GM19193 (cell line): Measurements from ENCODE around the gene CTAGE6.
"Not testable (repeated sequence)": the region's sequence is repeated elsewhere in the genome, so short reads cannot be mapped to it uniquely, and the experiment has no call there.

ENCODE experiments used
- POLR2A ChIP-seq: IDR thresholded peaks from 4 replicates; pipeline ENCODE4 v1.6.1; 2011; ENCODE audit not compliant: insufficient read depth, insufficient read length; ENCODE audit errors: extremely low read depth

Gene CTAGE6

GRCh38 chr7:143757596-143757995 lies at the start of gene CTAGE6:
Gene CTAGE6, minus strand, starts transcription at chr7:143757696. Its CDS starts 38 bp downstream, at chr7:143757658.
- TF ChIP-seq POLR2A: not testable (repeated sequence)

GRCh38 chr7:143735962-143736361 lies 21.5 kb downstream of the CTAGE6 start:
- no peak for TF ChIP-seq POLR2A

GRCh38 chr7:143733876-143734275 lies 23.6 kb downstream of the CTAGE6 start:
- TF ChIP-seq POLR2A: no peak

- no peak for TF ChIP-seq POLR2A
Observed at GRCh38 chr7:143728333-143728862, 29.1 kb downstream of the CTAGE6 start.
